ENCODE measurements around the gene ZNF189.

The ZNF189 gene

DNA sequence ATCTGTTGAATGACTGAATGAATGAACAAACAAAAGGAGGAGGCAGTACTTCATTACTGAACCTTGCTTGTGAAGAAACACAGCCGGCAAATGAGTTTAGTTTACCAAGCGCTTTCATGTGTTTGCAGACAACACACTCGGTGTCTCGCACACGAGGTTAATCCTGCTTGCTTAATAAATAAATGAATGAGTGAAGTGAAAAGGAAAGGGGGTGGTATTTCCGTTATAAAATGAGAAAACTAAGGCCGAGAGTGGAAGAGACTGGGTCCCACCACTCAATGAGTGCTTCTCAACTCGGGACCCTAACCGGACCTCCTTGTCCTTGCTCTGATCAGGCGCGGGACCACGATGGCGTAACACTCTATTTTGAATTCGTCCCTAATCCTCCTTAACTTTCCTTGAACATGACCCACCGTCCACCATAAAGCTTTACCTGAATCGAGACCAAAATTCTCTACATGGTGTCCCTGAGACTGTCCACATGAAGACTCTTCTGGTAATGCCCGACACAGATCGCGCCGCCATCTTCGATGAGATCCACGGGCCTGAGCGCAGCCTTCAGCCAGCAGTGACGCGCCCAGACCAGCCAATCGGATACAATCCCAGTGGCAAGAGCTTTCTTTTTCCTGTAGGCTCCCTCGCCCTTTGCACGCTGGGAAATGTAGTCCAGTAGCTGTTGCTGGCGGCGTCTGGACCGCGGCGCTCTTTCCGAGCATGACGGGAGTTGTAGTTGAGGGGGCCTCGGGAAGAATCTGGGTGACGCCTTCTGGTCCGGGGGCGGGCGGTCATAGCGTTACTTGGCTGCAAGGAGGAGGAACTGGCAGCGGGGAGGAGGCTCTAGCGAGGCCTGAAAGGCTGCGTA, at the start of gene ZNF189, which contains the start of gene MRPL50:
Gene ZNF189 (plus strand): TSS at position 784 of the 862 bp plus-strand sequence. CDS start 306 bp downstream, outside the sequence.
Gene MRPL50 (minus strand): TSS at position 551 of the 862 bp plus-strand sequence. CDS start 26 bp downstream, at position 525.
- DNase-seq, result peak; percentile 94 to 96

DNA sequence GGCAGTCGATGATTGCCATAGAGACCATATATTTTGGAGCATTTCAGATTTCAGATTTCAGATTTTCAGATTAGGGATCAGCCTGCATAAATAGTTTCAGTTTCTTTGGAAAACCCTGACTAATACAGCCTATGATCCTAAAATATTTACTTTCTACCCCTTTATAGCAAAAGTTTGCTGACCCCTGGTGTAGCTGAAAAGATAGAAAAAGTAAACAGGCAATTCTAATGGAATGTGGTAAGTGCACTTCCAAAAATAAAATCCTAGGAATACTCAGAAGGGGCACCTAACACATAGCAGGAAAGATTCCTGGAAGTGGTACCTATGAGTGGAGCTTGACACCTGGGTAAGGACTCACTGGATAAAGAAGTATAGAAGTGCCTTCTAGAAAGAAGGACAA, 48.4 kb upstream of the ZNF189 start:
- DNase-seq, result no peak

DNA sequence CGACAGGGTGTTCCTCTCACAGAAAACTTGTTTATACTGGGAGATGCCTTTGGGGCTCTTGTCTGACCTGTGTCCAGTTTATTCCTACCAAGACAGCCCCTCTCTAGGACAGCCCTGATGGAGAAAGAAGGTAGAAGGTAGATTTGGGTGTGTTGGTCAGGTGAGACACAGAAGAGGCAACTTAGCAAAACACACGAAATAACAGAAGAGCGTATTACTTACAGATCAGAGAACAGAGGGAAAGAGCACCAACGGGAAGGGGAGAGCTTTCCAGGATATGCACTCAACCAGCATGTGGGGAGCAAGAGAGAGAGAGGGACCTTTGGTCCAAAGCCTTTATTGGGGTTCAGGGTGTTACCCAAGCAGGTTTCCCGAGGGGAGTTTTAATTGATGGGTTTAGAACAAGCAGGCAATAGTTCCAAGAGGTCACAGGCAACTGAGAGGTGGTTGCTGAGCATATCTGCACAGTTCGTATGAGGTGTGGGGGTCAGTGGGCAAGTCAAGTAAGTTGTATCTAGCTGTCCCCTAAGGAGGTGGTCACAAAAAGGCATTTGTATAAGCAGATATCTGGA, 45.7 kb upstream of the ZNF189 start:
- DNase-seq, result no peak

DNA sequence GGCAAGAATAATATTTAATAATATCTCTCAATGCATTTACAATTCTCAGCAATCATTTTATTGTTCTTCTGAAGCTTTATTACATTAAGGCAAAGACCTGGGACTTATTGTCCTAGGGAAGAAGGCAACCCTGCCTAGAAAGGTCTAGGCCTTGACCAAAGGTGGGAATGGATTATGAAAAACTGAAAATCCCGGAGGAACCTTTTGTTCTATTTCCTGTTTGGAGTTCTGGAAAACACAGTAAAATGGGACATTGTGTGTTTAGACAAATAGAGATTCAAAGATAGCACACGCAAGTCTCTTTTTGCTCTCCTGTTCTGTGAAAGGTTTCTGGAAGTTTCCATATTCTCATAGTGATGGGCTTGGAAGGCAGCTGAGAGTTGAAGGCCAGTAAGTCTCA, 45.0 kb upstream of the ZNF189 start:
- no peak for DNase-seq

DNA sequence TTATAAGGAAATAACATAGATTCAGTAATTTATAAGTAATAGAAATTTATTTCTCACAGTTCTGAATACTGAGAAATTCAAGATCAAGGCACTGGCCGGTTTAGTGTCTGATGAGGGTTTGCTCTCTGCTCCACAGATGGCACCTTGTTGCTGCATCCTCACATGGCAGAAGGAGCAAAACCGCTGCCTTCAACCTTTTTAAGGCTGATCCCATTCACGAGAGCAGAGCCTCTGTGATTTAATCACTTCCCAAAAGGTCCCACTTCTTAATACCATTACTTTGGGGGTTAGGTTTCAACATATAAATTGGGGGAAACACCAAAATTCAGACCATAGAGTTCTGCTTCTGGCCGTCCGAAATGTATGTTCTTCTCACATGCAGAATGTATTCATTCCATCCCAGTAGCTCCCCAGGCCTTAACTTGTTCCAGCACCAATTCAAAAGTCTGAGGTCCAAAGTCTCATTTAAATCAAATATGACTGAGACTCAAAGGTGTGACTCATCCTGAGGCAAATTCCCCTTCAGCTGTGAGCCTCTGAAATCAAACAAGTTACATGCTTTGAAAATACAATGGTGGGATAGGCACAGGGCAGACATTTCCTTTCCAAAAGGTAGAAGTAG, 44.4 kb upstream of the ZNF189 start:
- no peak for DNase-seq

DNA sequence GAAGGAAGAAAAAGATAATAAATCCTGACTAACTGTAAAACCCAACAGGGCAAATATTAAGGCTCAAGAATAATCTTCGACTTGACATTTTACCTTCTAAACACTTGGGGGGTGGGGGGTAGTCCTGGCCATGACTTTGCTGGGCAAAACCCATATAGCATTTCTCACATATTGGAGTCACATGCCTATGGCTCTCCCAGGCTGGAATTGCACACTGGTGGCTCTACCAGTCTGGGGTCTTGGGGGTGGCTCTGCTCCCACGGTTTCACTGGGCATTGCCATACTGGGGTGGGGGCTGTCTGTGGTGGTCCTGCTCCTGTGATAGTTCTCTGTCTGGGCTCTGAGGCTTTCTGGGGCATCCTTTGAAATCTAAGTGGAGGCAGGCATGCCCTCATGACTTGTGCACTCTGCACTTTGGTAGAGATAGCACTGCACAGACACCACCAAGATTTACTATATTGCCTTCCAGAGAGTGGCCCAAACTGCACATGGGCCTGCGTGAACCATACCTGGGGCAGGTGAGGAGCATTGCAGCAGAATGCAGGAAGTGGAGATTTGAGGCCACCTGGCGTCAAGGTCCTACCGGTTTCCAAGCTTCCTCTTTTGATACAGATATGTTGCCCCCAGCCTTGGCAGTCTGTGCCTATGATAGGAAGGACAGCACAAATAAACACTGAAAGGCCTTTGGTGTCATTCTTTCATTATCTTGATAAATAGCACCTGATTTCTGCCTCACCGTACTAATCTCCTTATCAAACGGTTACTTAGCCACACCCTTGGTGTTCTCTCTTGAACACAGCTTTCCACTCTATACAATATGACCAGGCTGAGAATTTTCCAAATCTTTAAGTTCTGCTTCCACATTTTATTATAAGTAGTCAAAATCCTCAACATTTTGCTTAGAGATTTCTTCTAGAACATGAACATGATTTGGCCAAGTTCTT, 43.6 kb upstream of the ZNF189 start:
- no peak for DNase-seq

DNA sequence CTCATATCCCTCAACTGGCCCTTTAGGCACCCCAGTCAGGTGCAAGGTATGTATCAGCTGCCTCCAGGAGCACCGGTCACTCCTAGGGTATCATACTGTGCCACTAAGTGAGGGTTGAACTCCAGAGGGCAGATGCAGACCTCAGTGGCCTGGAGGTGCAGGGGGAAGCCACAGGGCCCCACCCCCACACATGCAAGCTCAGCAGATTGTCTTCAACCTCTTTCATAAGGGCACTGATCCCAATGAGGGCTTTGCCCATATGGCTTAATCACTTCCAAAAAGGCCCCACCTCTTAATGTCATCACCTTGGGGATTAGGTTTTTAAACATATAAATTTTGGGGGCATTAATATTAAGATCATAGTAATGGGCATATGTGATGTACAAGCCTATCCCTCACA, 42.0 kb upstream of the ZNF189 start:
- no peak for DNase-seq

DNA sequence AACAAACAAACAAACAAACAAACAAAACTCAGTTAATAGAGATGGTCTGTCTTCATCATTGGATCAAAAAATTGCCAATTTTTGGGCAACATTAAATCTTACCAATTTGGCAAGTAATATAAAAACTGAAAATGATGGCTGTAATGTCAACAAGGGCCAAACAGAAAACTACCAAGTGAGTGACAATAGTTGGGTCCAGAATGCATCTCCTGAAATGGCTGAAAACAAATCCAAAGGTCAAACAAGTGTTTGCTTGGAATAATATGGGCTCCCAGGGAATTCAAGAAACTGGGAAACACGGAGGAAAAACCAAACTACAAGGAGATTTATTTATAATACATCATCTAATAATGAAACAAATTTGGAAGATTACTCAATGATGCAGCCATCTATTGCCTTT, 39.0 kb upstream of the ZNF189 start:
- no peak for DNase-seq

DNA sequence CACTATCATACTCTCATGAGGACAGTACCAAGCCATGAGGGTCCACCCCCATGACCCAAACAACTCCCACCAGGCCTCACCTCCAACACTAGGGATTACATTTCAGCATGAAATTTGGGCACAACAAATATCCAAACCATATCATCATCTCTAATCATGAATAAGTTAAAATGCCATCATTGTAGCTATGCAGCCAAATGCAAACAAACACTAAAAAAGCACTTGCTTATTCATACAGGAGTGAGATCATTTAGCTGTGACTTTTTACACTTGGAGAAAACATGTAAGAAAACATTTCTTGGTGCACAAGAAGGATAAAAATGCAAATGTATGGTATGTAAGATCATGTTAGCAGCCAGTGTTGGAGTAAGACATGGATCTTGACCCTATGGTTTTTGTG, 38.0 kb upstream of the ZNF189 start:
- no peak for DNase-seq

DNA sequence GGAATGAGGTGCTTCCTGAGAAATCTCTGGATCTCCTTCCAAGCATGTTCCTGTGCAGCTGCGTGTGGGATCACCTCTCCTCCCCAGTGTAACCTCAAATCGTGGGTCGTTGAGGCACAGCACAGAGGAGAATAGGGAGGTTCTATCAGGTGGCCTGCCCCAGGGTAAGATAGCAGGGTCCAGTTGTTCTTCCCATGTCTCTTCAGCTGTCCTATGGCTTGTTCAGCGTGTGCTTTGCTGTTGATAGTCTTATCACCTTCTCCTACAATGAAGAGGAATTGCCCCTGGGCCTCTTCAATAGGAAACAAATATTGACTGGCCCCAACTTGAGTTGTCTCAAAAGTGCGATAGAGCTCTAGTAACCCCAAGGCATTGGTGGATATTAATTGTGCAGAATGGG, 36.2 kb upstream of the ZNF189 start:
- DNase-seq, result no peak

DNA sequence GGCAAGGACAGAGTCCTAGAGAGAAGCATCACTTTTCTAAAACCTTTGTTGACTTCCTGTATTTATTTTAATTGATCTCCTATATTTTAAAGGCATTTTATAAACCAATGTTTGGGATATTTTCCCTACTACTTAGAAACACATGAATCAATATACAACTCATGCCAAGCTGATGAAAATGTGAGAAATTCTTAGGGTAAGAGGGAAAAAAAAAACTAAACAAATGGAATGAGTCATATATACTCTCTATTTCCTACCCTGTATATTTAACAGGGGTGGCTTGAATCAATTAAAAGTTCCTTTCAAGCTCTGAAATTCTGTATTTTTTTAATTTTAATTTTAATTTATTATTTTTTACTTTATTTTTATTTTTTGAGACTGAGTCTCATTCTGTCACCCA, 33.5 kb upstream of the ZNF189 start:
- no peak for DNase-seq

DNA sequence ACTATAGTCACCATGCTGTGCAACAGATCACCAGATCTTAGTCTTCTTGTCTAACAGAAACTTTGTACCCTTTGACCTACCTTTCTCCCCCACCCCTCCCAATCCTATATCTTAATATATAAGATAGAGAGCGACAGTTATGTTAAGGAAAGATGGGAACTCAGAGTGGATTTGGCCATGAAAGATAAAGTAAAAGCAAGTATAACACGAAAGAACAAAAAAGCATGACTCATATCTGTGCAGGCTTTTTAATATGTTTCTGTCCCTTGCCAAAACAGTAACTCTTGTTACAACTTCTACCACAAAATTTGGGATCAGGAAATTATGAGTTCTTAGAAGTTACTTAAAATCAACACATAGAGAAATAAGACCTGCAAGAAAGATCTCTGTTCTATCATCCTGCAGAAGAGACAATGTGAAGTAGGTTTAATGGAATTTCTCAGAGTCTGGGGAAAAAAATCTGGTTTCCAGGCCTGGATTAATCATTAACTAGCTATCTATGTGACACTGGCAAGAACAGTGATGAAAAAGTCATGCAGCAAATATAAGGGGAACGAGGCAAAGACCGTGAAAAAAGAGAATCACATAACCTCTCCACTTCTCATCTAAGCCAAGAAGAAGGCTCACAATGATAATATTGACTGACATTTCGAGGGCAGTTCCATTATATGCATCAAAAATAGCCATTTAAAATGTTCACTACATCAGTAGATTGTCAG, 32.5 kb upstream of the ZNF189 start:
- no peak for DNase-seq

DNA sequence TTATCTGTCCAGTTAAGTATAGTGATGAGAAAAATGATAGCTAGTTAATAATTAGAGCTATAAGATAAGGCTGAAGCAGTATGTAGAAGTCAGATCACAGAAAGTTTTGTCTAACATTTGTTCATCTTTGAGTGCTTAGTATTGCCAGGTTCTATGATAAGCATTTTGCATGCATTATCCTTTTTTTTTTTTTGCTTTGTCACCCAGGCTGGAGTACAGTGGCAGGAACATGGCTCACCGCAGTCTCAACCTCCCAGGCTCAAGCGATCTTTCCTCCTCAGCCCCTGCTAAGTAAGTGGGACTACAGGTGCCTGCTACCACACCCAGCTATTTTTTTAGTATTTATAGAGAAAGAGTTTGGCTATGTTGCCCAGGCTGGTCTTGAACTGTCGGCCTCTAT, 31.3 kb upstream of the ZNF189 start:
- no peak for DNase-seq

DNA sequence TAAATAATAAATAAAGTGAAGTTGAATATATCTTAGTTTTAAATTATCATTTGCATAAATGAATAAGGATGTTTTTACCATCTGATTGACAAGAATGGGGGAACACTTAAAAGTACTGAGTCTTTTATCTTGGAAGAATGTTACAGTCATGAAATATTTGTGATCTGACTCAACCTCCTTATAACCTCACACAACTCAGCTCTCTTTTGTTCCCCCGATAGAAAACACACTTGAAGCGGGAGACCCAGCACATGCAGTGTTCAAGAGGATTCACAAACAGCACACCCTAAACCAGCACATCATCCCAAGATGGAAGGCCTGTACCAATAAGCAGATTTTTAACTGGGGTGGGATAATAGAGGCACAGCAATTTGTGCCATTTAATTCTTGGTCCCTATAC, 29.4 kb upstream of the ZNF189 start:
- DNase-seq, result no peak

DNA sequence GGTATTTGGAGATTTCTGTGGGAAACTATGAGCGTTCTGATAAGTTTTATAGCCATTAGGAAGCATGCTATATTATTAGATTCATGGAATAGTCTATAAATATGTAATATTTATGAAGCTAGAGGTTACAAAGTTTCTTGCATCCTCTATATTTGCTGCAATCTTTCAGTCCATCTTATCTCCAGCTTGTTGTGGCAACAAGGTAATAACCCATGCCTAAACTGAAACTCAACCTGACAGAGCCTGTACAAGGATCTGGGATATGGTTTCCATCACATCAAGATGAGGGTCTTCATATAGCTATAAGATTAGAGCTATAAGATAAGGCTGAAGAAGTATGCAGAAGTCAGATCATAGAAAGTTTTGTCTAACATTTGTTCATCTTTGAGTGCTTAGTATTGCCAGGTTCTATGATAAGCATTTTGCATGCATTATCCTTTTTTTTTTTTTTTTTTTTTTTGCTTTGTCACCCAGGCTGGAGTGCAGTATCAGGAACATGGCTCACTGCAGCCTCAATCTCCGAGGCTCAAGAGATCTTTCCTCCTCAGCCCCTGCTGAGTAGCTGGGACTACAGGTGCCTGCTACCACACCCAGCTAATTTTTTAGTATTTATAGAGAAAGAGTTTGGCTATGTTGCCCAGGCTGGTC, 28.6 kb upstream of the ZNF189 start:
- no peak for DNase-seq

DNA sequence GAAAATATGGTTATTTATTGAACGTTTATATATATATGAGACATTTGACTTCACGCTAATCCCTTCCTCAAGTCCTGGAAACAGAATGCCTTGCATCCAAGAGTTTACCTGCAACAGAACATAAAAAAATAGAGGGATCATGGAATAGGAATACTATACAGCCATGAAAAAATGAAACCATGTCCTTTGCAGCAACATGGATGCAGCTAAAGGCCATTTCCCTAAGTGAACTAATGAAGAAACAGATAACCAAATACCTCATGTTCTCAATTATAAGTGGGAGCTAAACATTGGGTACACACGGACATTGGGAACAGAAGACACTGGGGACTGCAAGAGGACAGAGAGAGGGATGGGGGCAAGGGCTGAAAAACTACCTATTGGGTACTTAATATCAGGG, 26.8 kb upstream of the ZNF189 start:
- DNase-seq, result no peak

DNA sequence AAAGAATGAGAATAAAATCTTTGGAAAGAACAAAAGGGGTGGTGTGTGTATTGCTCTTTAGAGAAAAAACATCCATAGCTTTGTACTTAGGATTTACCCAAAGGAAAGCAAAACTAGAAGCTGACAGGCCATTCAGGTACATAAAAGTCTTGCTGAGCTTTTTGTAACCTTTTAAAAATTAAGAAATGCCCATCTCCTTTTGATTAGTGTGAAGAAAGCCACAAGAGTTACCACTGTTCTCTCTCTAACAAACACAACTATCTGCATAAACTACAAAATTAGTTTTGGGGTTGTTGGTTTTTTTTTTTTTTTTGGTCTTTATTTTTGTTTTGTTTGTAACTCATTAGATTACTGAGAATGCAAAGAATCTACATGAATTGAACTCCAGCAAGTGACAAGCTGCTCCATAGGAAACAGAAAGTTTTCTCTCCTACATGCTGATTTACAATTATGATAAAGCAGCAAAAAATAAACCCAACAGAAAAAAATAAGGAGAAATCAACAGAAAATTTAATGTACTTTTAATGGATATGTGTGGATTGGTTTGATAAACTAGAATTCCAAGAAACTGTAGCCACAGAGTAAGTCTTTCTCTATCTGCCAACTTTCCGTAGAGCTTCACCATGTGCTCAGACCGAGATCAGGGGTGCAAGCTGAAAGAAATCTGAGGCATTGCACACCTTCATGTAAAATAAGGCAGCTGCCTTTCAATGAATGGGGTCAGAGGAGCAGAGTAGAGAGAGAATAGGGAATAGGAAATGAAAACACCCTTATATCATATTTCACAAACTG, 26.1 kb upstream of the ZNF189 start:
- no peak for DNase-seq

DNA sequence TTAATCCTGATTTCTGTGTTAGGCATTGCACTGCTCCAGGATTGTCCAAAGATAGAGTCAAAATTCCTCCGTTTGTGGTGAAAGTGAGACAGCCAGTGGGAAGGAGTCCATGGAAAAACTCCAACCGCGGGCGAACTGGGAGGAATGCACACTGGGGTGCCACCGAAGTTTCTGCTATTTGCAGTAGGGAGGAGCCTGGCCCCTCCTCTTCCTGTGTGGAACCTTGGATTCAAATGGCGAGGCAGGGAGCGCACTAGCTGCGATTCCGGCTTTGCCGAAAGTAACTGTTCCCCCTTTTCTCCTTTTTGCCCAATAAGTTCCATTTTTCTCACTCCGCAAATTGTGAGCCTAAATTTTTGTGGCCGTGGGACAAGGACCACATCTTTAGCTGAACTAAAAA, 23.1 kb upstream of the ZNF189 start:
- no peak for DNase-seq

DNA sequence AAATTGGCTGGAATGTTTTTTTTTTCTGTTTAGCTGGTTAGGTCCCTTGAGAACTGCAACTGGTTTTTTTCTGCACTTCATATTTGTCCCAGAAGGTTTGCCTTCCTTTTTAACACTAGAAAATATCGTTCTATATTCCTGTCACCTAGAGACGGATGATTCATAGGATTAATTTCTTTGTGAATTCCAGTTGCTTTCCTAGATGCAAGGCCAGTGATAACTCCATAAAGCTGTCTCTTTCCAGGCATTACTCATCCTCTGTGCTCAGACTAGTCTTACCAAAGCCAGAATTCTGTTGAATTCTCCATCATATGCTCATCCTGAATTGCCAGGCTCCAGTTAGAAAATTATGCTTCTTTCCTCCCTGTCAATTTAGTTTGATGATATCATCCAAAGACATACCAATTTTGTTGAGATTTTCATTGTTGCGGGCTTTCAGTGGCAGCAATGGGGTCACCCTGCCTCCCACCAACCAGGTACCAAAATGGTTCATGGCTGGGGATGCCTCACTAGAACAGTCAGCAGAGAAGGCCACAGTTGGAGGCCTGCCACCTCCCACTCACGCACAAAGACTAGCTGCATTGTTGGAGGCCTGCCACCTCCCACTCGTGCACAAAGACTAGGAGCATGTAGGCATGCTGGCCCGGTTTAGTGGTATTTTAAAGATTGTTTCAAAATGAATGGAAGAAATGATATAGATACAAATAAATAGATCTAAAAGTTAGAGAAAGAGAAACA, 22.4 kb upstream of the ZNF189 start:
- no peak for DNase-seq

DNA sequence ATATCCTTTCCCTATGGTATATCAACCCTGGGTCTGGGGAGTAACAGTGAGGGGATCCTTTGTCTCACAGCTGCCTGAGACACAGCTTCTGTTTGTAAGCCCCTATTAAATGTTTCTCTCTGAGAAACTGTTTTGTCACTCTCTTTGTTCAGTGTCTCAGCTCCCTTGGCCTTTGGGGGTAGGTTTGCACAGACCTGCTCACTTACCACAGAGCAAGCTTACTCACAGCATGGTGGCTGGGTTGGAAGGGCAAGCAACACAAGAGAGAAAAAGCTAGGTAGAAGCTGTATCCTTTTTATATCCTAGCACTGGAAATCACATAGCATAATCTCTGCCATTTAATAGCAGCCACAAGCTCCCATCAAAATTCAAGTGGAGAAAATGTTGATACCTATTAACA, 18.4 kb upstream of the ZNF189 start:
- no peak for DNase-seq

All from NCI-H526 (cell line).